H1 (cell line): Measurements from ENCODE around the gene KLHL30. TPM values are rescaled to one million over a fixed set of nuclear protein-coding genes. Genes with fewer than 3 reads are reported as not detected.

ENCODE experiments used
- ASH2L ChIP-seq: fragments of 200-600, 300-600 bp; sonication (generic); IDR thresholded peaks from one replicate; pipeline ENCODE4 v1.7.1; 2017; ENCODE audit warnings: low read length
- BCL11A ChIP-seq, 2 experiments: IDR thresholded peaks; one replicate each; pipeline ENCODE4 v1.6.1; 2011; ENCODE audit warnings: low read depth in 2 of 2, low read length in 2 of 2, mild to moderate bottlenecking in 2 of 2
- JUN ChIP-seq: IDR thresholded peaks from 2 replicates; pipeline ENCODE4 v1.6.1; 2011; ENCODE audit warnings: low read depth, mild to moderate bottlenecking, improper control_type of control experiment, low read length
- RXRA ChIP-seq: IDR thresholded peaks from 2 replicates; pipeline ENCODE4 v1.6.1; 2011; ENCODE audit warnings: low read depth, mild to moderate bottlenecking, low read length, moderate library complexity; ENCODE audit not compliant: insufficient read depth
- SIRT6 ChIP-seq: IDR thresholded peaks from one replicate; pipeline ENCODE4 v1.7.1; 2012; ENCODE audit warnings: low read length, inconsistent platforms
- SP2 ChIP-seq: IDR thresholded peaks from 2 replicates; pipeline ENCODE4 v1.6.1; 2012; ENCODE audit warnings: mild to moderate bottlenecking, low read length, inconsistent platforms
- polyA plus RNA-seq, 7 experiments: library from polyadenylated mRNA; depleted of rRNA in 3 of 7; stranded (reverse) in 5 of 7; unstranded in 2 of 7; fragments of >200 nt in 5 of 7; fragments of 200-250 nt in 2 of 7; gene quantifications; 1 replicate in 5 of 7; 2 replicates in 1 of 7; 4 replicates in 1 of 7; pipeline versions ENCODE4 v1.2.1 to v1.2.3, GENCODE V29; 2011 to 2013; ENCODE audit warnings: missing spikeins in 2 of 7, mixed read lengths in 2 of 7
- total RNA-seq: library from RNA; stranded (reverse); fragmentation: NEBNext Ultra II Directional; extraction: Animal tissue kit (Norgen Biotek cat#: 25700); gene quantifications from 2 replicates; pipeline ENCODE4 v1.2.1, GENCODE V29; 2021
- TF ChIP-seq, protein P1 (sequence below): fragments of 300-600 bp; sonication (generic); IDR thresholded peaks from 2 replicates; pipeline ENCODE4 v1.7.1; 2012; ENCODE audit warnings: low read length, moderate library complexity, mild to moderate bottlenecking, inconsistent platforms; ENCODE audit not compliant: insufficient replicate concordance
- TF ChIP-seq, protein P2 (sequence below): IDR thresholded peaks from 2 replicates; pipeline ENCODE4 v1.6.1; 2011; ENCODE audit warnings: low read depth, mild to moderate bottlenecking, low read length; ENCODE audit not compliant: insufficient read depth
- TF ChIP-seq, protein P3 (sequence below), 3 experiments: IDR thresholded peaks; 1 replicate in 2 of 3; 2 replicates in 1 of 3; pipeline versions ENCODE4 v1.5.1 to v1.6.1; 2011; ENCODE audit warnings: low read length in 3 of 3, mild to moderate bottlenecking in 3 of 3, inconsistent platforms in 2 of 3, low read depth in 1 of 3, moderate library complexity in 1 of 3; ENCODE audit not compliant: insufficient read depth in 1 of 3; ENCODE audit errors: control extremely low read depth in 1 of 3

The KLHL30 gene
- total and polyA plus RNA-seq, 2 of the 8 experiments (the other 6 are each of a cell fraction or from before 2014, with no cell fraction given) = not detected

DNA sequence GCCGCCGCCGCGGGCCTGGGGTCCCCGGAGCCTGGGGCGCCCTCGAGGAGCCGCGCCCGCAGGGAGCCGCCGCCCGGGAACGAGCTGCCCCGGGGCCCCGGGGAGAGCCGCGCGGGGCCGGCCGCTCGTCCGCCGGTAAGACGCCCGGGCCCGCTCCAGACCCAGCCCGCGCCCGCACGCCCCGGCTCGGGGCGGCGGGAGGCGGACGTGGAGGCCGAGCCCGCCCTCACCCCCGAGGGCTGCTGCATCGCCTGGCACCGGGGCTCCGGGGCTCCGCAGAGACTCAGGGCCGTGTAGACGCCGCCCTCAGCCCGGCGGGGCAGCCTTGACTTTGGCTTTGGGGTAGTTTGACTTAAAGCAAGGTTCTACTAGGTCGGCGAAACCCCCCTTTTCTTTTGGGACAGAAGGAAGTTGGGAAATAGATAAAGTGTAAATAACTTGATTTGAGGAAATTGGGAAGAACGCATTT lies 20.6 kb downstream of the KLHL30 start (continued):
- TF ChIP-seq, protein P1, sequence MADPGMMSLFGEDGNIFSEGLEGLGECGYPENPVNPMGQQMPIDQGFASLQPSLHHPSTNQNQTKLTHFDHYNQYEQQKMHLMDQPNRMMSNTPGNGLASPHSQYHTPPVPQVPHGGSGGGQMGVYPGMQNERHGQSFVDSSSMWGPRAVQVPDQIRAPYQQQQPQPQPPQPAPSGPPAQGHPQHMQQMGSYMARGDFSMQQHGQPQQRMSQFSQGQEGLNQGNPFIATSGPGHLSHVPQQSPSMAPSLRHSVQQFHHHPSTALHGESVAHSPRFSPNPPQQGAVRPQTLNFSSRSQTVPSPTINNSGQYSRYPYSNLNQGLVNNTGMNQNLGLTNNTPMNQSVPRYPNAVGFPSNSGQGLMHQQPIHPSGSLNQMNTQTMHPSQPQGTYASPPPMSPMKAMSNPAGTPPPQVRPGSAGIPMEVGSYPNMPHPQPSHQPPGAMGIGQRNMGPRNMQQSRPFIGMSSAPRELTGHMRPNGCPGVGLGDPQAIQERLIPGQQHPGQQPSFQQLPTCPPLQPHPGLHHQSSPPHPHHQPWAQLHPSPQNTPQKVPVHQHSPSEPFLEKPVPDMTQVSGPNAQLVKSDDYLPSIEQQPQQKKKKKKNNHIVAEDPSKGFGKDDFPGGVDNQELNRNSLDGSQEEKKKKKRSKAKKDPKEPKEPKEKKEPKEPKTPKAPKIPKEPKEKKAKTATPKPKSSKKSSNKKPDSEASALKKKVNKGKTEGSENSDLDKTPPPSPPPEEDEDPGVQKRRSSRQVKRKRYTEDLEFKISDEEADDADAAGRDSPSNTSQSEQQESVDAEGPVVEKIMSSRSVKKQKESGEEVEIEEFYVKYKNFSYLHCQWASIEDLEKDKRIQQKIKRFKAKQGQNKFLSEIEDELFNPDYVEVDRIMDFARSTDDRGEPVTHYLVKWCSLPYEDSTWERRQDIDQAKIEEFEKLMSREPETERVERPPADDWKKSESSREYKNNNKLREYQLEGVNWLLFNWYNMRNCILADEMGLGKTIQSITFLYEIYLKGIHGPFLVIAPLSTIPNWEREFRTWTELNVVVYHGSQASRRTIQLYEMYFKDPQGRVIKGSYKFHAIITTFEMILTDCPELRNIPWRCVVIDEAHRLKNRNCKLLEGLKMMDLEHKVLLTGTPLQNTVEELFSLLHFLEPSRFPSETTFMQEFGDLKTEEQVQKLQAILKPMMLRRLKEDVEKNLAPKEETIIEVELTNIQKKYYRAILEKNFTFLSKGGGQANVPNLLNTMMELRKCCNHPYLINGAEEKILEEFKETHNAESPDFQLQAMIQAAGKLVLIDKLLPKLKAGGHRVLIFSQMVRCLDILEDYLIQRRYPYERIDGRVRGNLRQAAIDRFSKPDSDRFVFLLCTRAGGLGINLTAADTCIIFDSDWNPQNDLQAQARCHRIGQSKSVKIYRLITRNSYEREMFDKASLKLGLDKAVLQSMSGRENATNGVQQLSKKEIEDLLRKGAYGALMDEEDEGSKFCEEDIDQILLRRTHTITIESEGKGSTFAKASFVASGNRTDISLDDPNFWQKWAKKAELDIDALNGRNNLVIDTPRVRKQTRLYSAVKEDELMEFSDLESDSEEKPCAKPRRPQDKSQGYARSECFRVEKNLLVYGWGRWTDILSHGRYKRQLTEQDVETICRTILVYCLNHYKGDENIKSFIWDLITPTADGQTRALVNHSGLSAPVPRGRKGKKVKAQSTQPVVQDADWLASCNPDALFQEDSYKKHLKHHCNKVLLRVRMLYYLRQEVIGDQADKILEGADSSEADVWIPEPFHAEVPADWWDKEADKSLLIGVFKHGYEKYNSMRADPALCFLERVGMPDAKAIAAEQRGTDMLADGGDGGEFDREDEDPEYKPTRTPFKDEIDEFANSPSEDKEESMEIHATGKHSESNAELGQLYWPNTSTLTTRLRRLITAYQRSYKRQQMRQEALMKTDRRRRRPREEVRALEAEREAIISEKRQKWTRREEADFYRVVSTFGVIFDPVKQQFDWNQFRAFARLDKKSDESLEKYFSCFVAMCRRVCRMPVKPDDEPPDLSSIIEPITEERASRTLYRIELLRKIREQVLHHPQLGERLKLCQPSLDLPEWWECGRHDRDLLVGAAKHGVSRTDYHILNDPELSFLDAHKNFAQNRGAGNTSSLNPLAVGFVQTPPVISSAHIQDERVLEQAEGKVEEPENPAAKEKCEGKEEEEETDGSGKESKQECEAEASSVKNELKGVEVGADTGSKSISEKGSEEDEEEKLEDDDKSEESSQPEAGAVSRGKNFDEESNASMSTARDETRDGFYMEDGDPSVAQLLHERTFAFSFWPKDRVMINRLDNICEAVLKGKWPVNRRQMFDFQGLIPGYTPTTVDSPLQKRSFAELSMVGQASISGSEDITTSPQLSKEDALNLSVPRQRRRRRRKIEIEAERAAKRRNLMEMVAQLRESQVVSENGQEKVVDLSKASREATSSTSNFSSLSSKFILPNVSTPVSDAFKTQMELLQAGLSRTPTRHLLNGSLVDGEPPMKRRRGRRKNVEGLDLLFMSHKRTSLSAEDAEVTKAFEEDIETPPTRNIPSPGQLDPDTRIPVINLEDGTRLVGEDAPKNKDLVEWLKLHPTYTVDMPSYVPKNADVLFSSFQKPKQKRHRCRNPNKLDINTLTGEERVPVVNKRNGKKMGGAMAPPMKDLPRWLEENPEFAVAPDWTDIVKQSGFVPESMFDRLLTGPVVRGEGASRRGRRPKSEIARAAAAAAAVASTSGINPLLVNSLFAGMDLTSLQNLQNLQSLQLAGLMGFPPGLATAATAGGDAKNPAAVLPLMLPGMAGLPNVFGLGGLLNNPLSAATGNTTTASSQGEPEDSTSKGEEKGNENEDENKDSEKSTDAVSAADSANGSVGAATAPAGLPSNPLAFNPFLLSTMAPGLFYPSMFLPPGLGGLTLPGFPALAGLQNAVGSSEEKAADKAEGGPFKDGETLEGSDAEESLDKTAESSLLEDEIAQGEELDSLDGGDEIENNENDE = no peak
- TF ChIP-seq, protein P2, sequence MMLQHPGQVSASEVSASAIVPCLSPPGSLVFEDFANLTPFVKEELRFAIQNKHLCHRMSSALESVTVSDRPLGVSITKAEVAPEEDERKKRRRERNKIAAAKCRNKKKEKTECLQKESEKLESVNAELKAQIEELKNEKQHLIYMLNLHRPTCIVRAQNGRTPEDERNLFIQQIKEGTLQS = no peak
- TF ChIP-seq JUN = no peak
- no peak for TF ChIP-seq RXRA
- TF ChIP-seq BCL11A (IDR thresholded peaks at IDR 0.05; ENCODE audit: low read depth in 2 of 2, low read length in 2 of 2) = no peak
- no peak for TF ChIP-seq ASH2L
- TF ChIP-seq, protein P3, sequence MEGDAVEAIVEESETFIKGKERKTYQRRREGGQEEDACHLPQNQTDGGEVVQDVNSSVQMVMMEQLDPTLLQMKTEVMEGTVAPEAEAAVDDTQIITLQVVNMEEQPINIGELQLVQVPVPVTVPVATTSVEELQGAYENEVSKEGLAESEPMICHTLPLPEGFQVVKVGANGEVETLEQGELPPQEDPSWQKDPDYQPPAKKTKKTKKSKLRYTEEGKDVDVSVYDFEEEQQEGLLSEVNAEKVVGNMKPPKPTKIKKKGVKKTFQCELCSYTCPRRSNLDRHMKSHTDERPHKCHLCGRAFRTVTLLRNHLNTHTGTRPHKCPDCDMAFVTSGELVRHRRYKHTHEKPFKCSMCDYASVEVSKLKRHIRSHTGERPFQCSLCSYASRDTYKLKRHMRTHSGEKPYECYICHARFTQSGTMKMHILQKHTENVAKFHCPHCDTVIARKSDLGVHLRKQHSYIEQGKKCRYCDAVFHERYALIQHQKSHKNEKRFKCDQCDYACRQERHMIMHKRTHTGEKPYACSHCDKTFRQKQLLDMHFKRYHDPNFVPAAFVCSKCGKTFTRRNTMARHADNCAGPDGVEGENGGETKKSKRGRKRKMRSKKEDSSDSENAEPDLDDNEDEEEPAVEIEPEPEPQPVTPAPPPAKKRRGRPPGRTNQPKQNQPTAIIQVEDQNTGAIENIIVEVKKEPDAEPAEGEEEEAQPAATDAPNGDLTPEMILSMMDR (IDR thresholded peaks at IDR 0.05; ENCODE audit: control extremely low read depth in 1 of 3, insufficient read depth in 1 of 3, low read depth in 1 of 3, low read length in 3 of 3) = no peak
- no peak for TF ChIP-seq SP2
- TF ChIP-seq SIRT6 = no peak
